Urinary bladder (tissue), 4 donors: ENCODE measurements around the gene MRO. TPM values are rescaled to one million over a fixed set of nuclear protein-coding genes. Genes with fewer than 3 reads are reported as not detected.
"Not testable (repeated sequence)": the region's sequence is repeated elsewhere in the genome, so short reads cannot be mapped to it uniquely, and the experiment has no call there.

ENCODE experiments used
- DNase-seq: peaks from one replicate; pipeline ENCODE4 v3.0.0-alpha.2; 2015; ENCODE audit errors: extremely low spot score
- H3K27ac ChIP-seq: one replicate; pipeline ENCODE4 v1.5.1; 2013; ENCODE audit warnings: low read depth, mild to moderate bottlenecking, moderate library complexity
- H3K36me3 ChIP-seq: one replicate; pipeline ENCODE4 v1.6.1; 2013; ENCODE audit warnings: mild to moderate bottlenecking, moderate library complexity; ENCODE audit not compliant: insufficient read depth
- H3K4me1 ChIP-seq: one replicate; pipeline ENCODE4 v1.6.1; 2013; ENCODE audit warnings: mild to moderate bottlenecking, moderate library complexity; ENCODE audit not compliant: insufficient read depth
- H3K4me3 ChIP-seq: one replicate; pipeline ENCODE4 v1.5.1; 2013; ENCODE audit warnings: low read depth, low read length
- WGBS: extraction: QIAGEN DNeasy Blood & Tissue Kit; methylation state at CpG from one replicate; pipeline ENCODE4 v1.1.7; 2013; 5-methylcytosine and 5-hydroxymethylcytosine counted together
- polyA plus RNA-seq: library from polyadenylated mRNA; stranded (reverse); fragments of 200-250 nt; gene quantifications from one replicate; pipeline ENCODE4 v1.2.3, GENCODE V29; 2013
- total RNA-seq: library from RNA; depleted of rRNA; stranded (reverse); fragments of >200 nt; gene quantifications from one replicate; pipeline ENCODE4 v1.2.3, GENCODE V29; 2014
- donor health status: healthy with polysubstance abuse.
- donor health status: healthy.

The MRO gene
- total and polyA plus RNA-seq, 2 donors: 0.90 to 1.2 TPM

GRCh38 chr18:50848991-50849390, 29.2 kb upstream of the MRO start:
- no peak for DNase-seq
- Histone ChIP-seq H3K4me3 (no peak overlapping the region), H3K36me3 (no peaks in the 10 kb centered on the region), H3K4me1 (no peaks in the 10 kb centered on the region), H3K27ac (no peak overlapping the region)
- WGBS: 93% methylated on average over 1 of the region's 1 CpG

- Histone ChIP-seq H3K36me3 (no peaks in the 10 kb centered on the region), H3K4me1 (no peaks in the 10 kb centered on the region), H3K27ac (no peak overlapping the region), H3K4me3 (no peak overlapping the region)
- no peak for DNase-seq
- 73% methylated on average over 7 of the region's 7 CpGs for WGBS
Observed at GRCh38 chr18:50848061-50848551, 28.3 kb upstream of the MRO start.

GRCh38 chr18:50847192-50847591, 27.4 kb upstream of the MRO start:
- Histone ChIP-seq H3K27ac (no peak overlapping the region), H3K4me1 (no peaks in the 10 kb centered on the region), H3K4me3 (no peak overlapping the region), H3K36me3 (no peaks in the 10 kb centered on the region)
- DNase-seq: no peak
- 80% methylated on average over 4 of the region's 4 CpGs for WGBS

GRCh38 chr18:50844960-50845359, 25.1 kb upstream of the MRO start:
- DNase-seq: no peak
- Histone ChIP-seq H3K36me3 (no peaks in the 10 kb centered on the region), H3K4me1 (no peaks in the 10 kb centered on the region), H3K4me3 (no peak overlapping the region), H3K27ac (no peak overlapping the region)
- WGBS: 79% methylated on average over 3 of the region's 3 CpGs

- no peak overlapping the region for H3K4me3 ChIP-seq
- no peak overlapping the region for H3K27ac ChIP-seq
- WGBS: 75% methylated on average over 6 of the region's 6 CpGs
- H3K4me1 ChIP-seq: no peaks in the 10 kb centered on the region
- no peak for DNase-seq
- H3K36me3 ChIP-seq: no peaks in the 10 kb centered on the region
Observed at GRCh38 chr18:50844554-50844953, 24.7 kb upstream of the MRO start.

- DNase-seq: no peak
- Histone ChIP-seq H3K36me3 (no peaks in the 10 kb centered on the region), H3K4me1 (no peaks in the 10 kb centered on the region), H3K27ac (no peak overlapping the region), H3K4me3 (no peak overlapping the region)
- 41% methylated on average over 1 of the region's 1 CpG for WGBS
Observed at GRCh38 chr18:50842846-50843245, 23.0 kb upstream of the MRO start.

- Histone ChIP-seq H3K4me1 (no peaks in the 10 kb centered on the region), H3K36me3 (no peaks in the 10 kb centered on the region), H3K4me3 (no peak overlapping the region), H3K27ac (no peak overlapping the region)
- DNase-seq: no peak
- WGBS: 65% methylated on average over 3 of the region's 3 CpGs
Observed at GRCh38 chr18:50839996-50840395, 20.2 kb upstream of the MRO start.

GRCh38 chr18:50839341-50839740, 19.5 kb upstream of the MRO start:
- no peak overlapping the region for H3K27ac ChIP-seq
- H3K36me3 ChIP-seq: no peaks in the 10 kb centered on the region
- no peak for DNase-seq
- WGBS: 91% methylated on average over 2 of the region's 2 CpGs
- H3K4me3 ChIP-seq: no peak overlapping the region
- no peaks in the 10 kb centered on the region for H3K4me1 ChIP-seq

GRCh38 chr18:50836521-50836957, 16.7 kb upstream of the MRO start:
- no peak overlapping the region for H3K4me3 ChIP-seq
- no peaks in the 10 kb centered on the region for H3K36me3 ChIP-seq
- WGBS: 65% methylated on average over 2 of the region's 2 CpGs
- H3K27ac ChIP-seq: no peak overlapping the region
- DNase-seq: no peak
- no peaks in the 10 kb centered on the region for H3K4me1 ChIP-seq

GRCh38 chr18:50833496-50833895, 13.7 kb upstream of the MRO start:
- H3K4me1 ChIP-seq: not testable (repeated sequence)
- WGBS: 90% methylated on average over 7 of the region's 7 CpGs

GRCh38 chr18:50832754-50833153, 12.9 kb upstream of the MRO start:
- 94% methylated on average over 2 of the region's 2 CpGs for WGBS
- H3K36me3 ChIP-seq: no peaks in the 10 kb centered on the region
- DNase-seq: no peak

More at GRCh38 chr18:50833496-50833895, 13.7 kb upstream of the MRO start:
- not testable (repeated sequence) for DNase-seq, H3K36me3 ChIP-seq, H3K27ac ChIP-seq, H3K4me3 ChIP-seq

GRCh38 chr18:50830544-50830943, 10.7 kb upstream of the MRO start:
- 92% methylated on average over 5 of the region's 5 CpGs for WGBS
- no peak for DNase-seq
- Histone ChIP-seq H3K4me3 (no peak overlapping the region), H3K4me1 (no peaks in the 10 kb centered on the region), H3K27ac (no peak overlapping the region), H3K36me3 (no peaks in the 10 kb centered on the region)

More at GRCh38 chr18:50832754-50833153, 12.9 kb upstream of the MRO start:
- H3K4me3 ChIP-seq: no peak overlapping the region
- H3K4me1 ChIP-seq: no peaks in the 10 kb centered on the region
- no peak overlapping the region for H3K27ac ChIP-seq

- no peaks in the 10 kb centered on the region for H3K36me3 ChIP-seq
- H3K27ac ChIP-seq: no peak overlapping the region
- no peaks in the 10 kb centered on the region for H3K4me1 ChIP-seq
- WGBS: 53% methylated on average over 5 of the region's 5 CpGs
- DNase-seq: no peak
- no peak overlapping the region for H3K4me3 ChIP-seq
Observed at GRCh38 chr18:50829644-50830043, 9.8 kb upstream of the MRO start.

GRCh38 chr18:50826027-50826426, 6.2 kb upstream of the MRO start:
- H3K4me3 ChIP-seq: no peak overlapping the region
- 84% methylated on average over 5 of the region's 5 CpGs for WGBS
- no peaks in the 10 kb centered on the region for H3K36me3 ChIP-seq
- DNase-seq: no peak
- no peaks in the 10 kb centered on the region for H3K4me1 ChIP-seq
- no peak overlapping the region for H3K27ac ChIP-seq

GRCh38 chr18:50825621-50826020, 5.8 kb upstream of the MRO start:
- no peaks in the 10 kb centered on the region for H3K4me1 ChIP-seq
- 94% methylated on average over 2 of the region's 2 CpGs for WGBS
- H3K27ac ChIP-seq: no peak overlapping the region
- DNase-seq: no peak
- no peak overlapping the region for H3K4me3 ChIP-seq
- H3K36me3 ChIP-seq: no peaks in the 10 kb centered on the region
